Measurements from ENCODE around the gene HLCS. TPM values are rescaled to one million over a fixed set of nuclear protein-coding genes. Genes with fewer than 3 reads are reported as not detected.

Gene HLCS
- total RNA-seq, 1 experiment from 2014 or later: 12.7 TPM

DNA sequence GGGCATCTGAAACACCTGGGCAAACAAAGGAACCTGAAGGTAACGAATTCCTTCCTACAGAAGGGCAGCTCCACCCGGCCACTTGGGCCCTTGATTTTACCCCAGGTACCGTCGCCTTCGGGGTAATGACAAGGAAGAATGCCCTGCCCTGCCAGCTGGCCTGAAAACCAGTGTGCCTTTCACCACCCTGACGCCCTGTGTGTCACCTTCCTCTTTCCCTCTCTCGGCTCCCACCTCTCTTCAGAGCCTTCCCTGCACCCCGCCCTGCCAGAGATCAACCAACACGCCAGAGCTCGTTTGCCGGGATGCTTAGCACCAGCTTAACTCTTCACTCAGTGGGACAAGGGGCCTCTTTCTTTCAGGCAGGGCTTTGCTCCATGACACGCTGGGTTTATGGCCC is 181.5 kb downstream of the HLCS start:
- H3K27ac Mint-ChIP-seq: peak overlapping the region; percentile 53 to 91 (median 84); a peak in 5 of 7 replicates
- H3K27ac ChIP-seq (ENCODE audit: insufficient read length, low read depth, low read length): no peak overlapping the region
- H3K14ac ChIP-seq (ENCODE audit: insufficient read depth, low read length): no peak overlapping the region
- H3K4me1 ChIP-seq (ENCODE audit: insufficient read depth, low read length): peaks cover 2% of the 10 kb centered on the region; the same call in 1 of the 2 replicates
- H3K4me2 ChIP-seq (ENCODE audit: insufficient read depth, insufficient read length, low read length): no peak overlapping the region
- no peak overlapping the region for H2BK15ac ChIP-seq (ENCODE audit: low read depth, low read length)
- H3K9me3 Mint-ChIP-seq: peaks cover 15 to 16% of the 10 kb centered on the region in 2 experiments
- no peak overlapping the region for H3K9ac ChIP-seq (ENCODE audit: extremely low read depth, insufficient read length, low read length)
- DNase-seq: no peak
- H3K4me1 Mint-ChIP-seq: peaks cover 9 to 13% of the 10 kb centered on the region in 2 experiments
- H4K20me1 ChIP-seq (ENCODE audit: control insufficient read depth, insufficient read depth, insufficient read length): no peaks in the 10 kb centered on the region
- no peak overlapping the region for H2AFZ ChIP-seq (ENCODE audit: low read length)
- H3K23me2 ChIP-seq (ENCODE audit: insufficient read length, low read depth, low read length, poor library complexity, severe bottlenecking): no peaks in the 10 kb centered on the region
- H2AK5ac ChIP-seq (ENCODE audit: insufficient read length, low read length): no peak overlapping the region
- H3K4me3 Mint-ChIP-seq: no peak overlapping the region
- H4K5ac ChIP-seq (ENCODE audit: insufficient read length, low read depth, low read length): no peak overlapping the region
- H3K18ac ChIP-seq (ENCODE audit: insufficient read length, low read depth, low read length): peak overlapping the region; percentile 54
- no peak overlapping the region for H3K23ac ChIP-seq (ENCODE audit: insufficient read length, low read depth, low read length)
- no peak overlapping the region for H3K56ac ChIP-seq (ENCODE audit: insufficient read length, low read depth, low read length)
- no peaks in the 10 kb centered on the region for H3K79me1 ChIP-seq (ENCODE audit: insufficient read depth, low read depth, low read length, poor library complexity, severe bottlenecking)
- no peak overlapping the region for H4K8ac ChIP-seq (replicated peaks; ENCODE audit: insufficient read length, low read depth, low read length)
- H3K79me2 ChIP-seq (ENCODE audit: insufficient read depth, low read length): no peaks in the 10 kb centered on the region; the same call in 1 of the 2 replicates
- TF ChIP-seq CTCF (conservative IDR thresholded peaks at IDR 0.05): no peak
- no peaks in the 10 kb centered on the region for H3K9me3 ChIP-seq (ENCODE audit: control insufficient read depth, low read depth, low read length)
- no CpG with 5 or more reads among the region's 12 CpGs for WGBS (ENCODE audit: extremely low coverage, insufficient read length, low lambda C conversion rate)
- no peak overlapping the region for H3K4ac ChIP-seq (ENCODE audit: low read depth, low read length)
- no peak overlapping the region for H2BK20ac ChIP-seq (ENCODE audit: low read depth, low read length, poor library complexity, severe bottlenecking)
- H3K36me3 Mint-ChIP-seq (ENCODE audit: insufficient read depth in 1 of 3, low read depth in 3 of 3): peaks cover 3 to 18% (median 13%) of the 10 kb centered on the region in 3 experiments; a peak in 5 of 7 replicates
- H2BK120ac ChIP-seq (ENCODE audit: low read depth, low read length, poor library complexity, severe bottlenecking): no peak overlapping the region
- no peak overlapping the region for H2BK5ac ChIP-seq (ENCODE audit: insufficient read length, low read length)
- H3K27me3 ChIP-seq (ENCODE audit: insufficient read depth, low read length): no peaks in the 10 kb centered on the region
- H2BK12ac ChIP-seq (ENCODE audit: insufficient read length, low read depth, low read length): no peak overlapping the region
- no peak overlapping the region for H4K91ac ChIP-seq (ENCODE audit: insufficient read length, low read depth, low read length)
- H3T11ph ChIP-seq (ENCODE audit: low read length): no peak overlapping the region
- H3K27me3 Mint-ChIP-seq (ENCODE audit: low read depth): peaks cover under 1% of the 10 kb centered on the region

Measured in H9 (cell line).